K562 (cell line): ENCODE results near the gene LARP4B. TPM values are rescaled to one million over a fixed set of nuclear protein-coding genes. Genes with fewer than 3 reads are reported as not detected.

Experiments
- ATAC-seq: fragments of 200-7000 bp; cut with Tn5 transposase; 3 replicates; pipeline ENCODE4 v1.9.1; 2020; ENCODE audit warnings: moderate library complexity
- BruUV-seq: library from RNA; stranded (reverse); fragments of 400-500 nt; replicated peaks from 2 replicates; lab custom pipeline; 2021; lab: Mats Ljungman, UMichigan
- CTCF ChIA-PET: fragments of 300-600 bp; formaldehyde crosslinking; extraction: SDS; loops from one replicate; lab custom pipeline; 2021; ENCODE audit warnings: low intra/inter-chr PET ratio; lab: Yijun Ruan, JAX
- POLR2A ChIA-PET: fragments of 300-600, 350-650 bp; sonication (Branson Sonifier 250); formaldehyde crosslinking; extraction: SDS; loops from one replicate; lab custom pipeline; 2021; ENCODE audit warnings: antibody characterized with exemption, inconsistent platforms; lab: Yijun Ruan, JAX
- DNase-seq, 4 experiments: peaks; one replicate each; pipeline versions ENCODE4 v3.0.0 to v3.0.0-alpha.2; 2011 to 2018; ENCODE audit warnings: low spot score in 3 of 4, mixed read lengths in 3 of 4; ENCODE audit errors: extremely low read depth in 1 of 4
- FAIRE-seq: peaks from 2 replicates; lab custom pipeline; 2011; peaks lifted over from hg19 to GRCh38; lab: Jason Lieb, UNC
- H2AFZ ChIP-seq: 2 replicates; pipeline ENCODE4 v1.6.0; 2011; ENCODE audit warnings: low read depth, low read length, control low read depth, inconsistent platforms
- H3K27ac ChIP-seq: fragments of 200-600 bp; 3 replicates; pipeline ENCODE4 v1.8.0; 2011; ENCODE audit warnings: low read depth, mild to moderate bottlenecking, control low read depth, inconsistent platforms, low read length, moderate library complexity, mixed read lengths; ENCODE audit errors: extremely low read depth
- H3K27me3 ChIP-seq, 2 experiments: fragments of 300-600 bp in 1 of 2; 2 replicates in 1 of 2; 3 replicates in 1 of 2; pipeline versions ENCODE4 v1.6.0 to v1.8.0; 2011; ENCODE audit warnings: inconsistent platforms in 2 of 2, low read length in 2 of 2, mild to moderate bottlenecking in 1 of 2, mixed read lengths in 1 of 2, moderate library complexity in 1 of 2; ENCODE audit not compliant: control insufficient read depth in 2 of 2, insufficient read depth in 2 of 2
- H3K36me3 ChIP-seq: fragments of 300-600 bp; 3 replicates; pipeline ENCODE4 v1.8.0; 2011; ENCODE audit warnings: mild to moderate bottlenecking, low read length, inconsistent platforms; ENCODE audit not compliant: control insufficient read depth, insufficient read depth
- H3K4me1 ChIP-seq, 2 experiments: fragments of 200-600 bp in 1 of 2; replicated peaks in 1 of 2; 2 replicates in 1 of 2; 3 replicates in 1 of 2; pipeline versions ENCODE4 v1.5.1 to v1.8.0; 2011; ENCODE audit warnings: inconsistent platforms in 2 of 2, low read length in 2 of 2, mild to moderate bottlenecking in 1 of 2, mixed read lengths in 1 of 2, moderate library complexity in 1 of 2; ENCODE audit not compliant: control insufficient read depth in 2 of 2, insufficient read depth in 2 of 2
- H3K4me2 ChIP-seq: 2 replicates; pipeline ENCODE4 v1.6.1; 2011; ENCODE audit warnings: low read length, control low read depth, inconsistent platforms, mixed read lengths; ENCODE audit not compliant: insufficient read depth
- H3K4me3 ChIP-seq: fragments of 200-600 bp; sonication (generic), shearing (Covaris generic); 2 replicates; pipeline ENCODE4 v1.5.1; 2016; ENCODE audit warnings: control low read depth, inconsistent platforms
- H3K79me2 ChIP-seq: fragments of 200-600 bp; 3 replicates; pipeline ENCODE4 v1.8.0; 2011; ENCODE audit warnings: low read length, inconsistent platforms; ENCODE audit not compliant: control insufficient read depth, insufficient read depth
- H3K9ac ChIP-seq, 2 experiments: 2 replicates each; pipeline versions ENCODE4 v1.6.0 to v1.6.1; 2011; ENCODE audit warnings: low read depth in 2 of 2, low read length in 2 of 2, control low read depth in 1 of 2, inconsistent platforms in 1 of 2, mild to moderate bottlenecking in 1 of 2, mixed read lengths in 1 of 2; ENCODE audit not compliant: insufficient read depth in 1 of 2
- H3K9me1 ChIP-seq: one replicate; pipeline ENCODE4 v1.6.0; 2011; ENCODE audit warnings: inconsistent platforms, mild to moderate bottlenecking, low read length, moderate library complexity; ENCODE audit not compliant: control insufficient read depth, insufficient read depth
- H3K9me3 ChIP-seq: replicated peaks from 2 replicates; pipeline ENCODE4 v1.5.1; 2011; ENCODE audit warnings: low read depth, low read length, inconsistent platforms; ENCODE audit not compliant: control insufficient read depth, insufficient read depth
- H4K20me1 ChIP-seq: replicated peaks from 2 replicates; pipeline ENCODE4 v1.6.1; 2011; ENCODE audit warnings: low read length, inconsistent platforms, mixed read lengths; ENCODE audit not compliant: control insufficient read depth, insufficient read depth
- LCOR ChIP-seq: sonication (generic); formaldehyde crosslinking; IDR thresholded peaks from 2 replicates; pipeline ENCODE4 v1.8.0; 2022; ENCODE audit warnings: mild to moderate bottlenecking, missing genetic modification reagents
- NONO ChIP-seq, 2 experiments: fragments of 200-400 bp in 1 of 2; fragments of 450-650 bp in 1 of 2; formaldehyde crosslinking in 1 of 2; IDR thresholded peaks; 2 replicates each; pipeline ENCODE4 v1.6.1; 2017; ENCODE audit warnings: low read depth in 2 of 2, mild to moderate bottlenecking in 2 of 2, moderate library complexity in 2 of 2, low read length in 1 of 2
- VEZF1 ChIP-seq: fragments of 200-800 bp; sonication (Bioruptor generic); IDR thresholded peaks from 2 replicates; pipeline ENCODE4 v1.6.1; 2017; ENCODE audit warnings: missing genetic modification characterization, missing compliant biosample characterization
- ZNF165 ChIP-seq: fragments of 250-450 bp; sonication (Bioruptor Pico); IDR thresholded peaks from 2 replicates; pipeline ENCODE4 v1.4.0; 2020; ENCODE audit warnings: borderline replicate concordance
- WGBS: fragments of 100-300 bp; shearing (Covaris generic); methylation state at CpG from one replicate; pipeline ENCODE4 v1.1.6; 2016; ENCODE audit warnings: low coverage, mixed read lengths; ENCODE audit not compliant: insufficient coverage; ENCODE audit errors: missing lambda C conversion rate; 5-methylcytosine and 5-hydroxymethylcytosine counted together
- in situ Hi-C: fragments of 300-500 bp; cut with MboI; formaldehyde crosslinking; loops from 4 replicates; pipeline ENCODE4 v1.15.0; 2018; ENCODE audit warnings: inconsistent platforms, mixed read lengths
- intact Hi-C: fragments of 100-400 bp; cut with micrococcal nuclease; formaldehyde crosslinking; loops from 2 replicates; pipeline ENCODE4 v1.14.2; 2022
- polyA plus RNA-seq, 8 experiments: library from polyadenylated mRNA; depleted of rRNA in 4 of 8; stranded (reverse) in 5 of 8; unstranded in 3 of 8; fragments of >200 nt; fragmentation: Nextera tagmentation in 2 of 8; fragmentation: Illumina TruSeq in 1 of 8; extraction: Ambion mirVana in 2 of 8; extraction: Trizol in 1 of 8; gene quantifications; 2 replicates each; pipeline versions ENCODE4 v1.2.1 to v1.2.3, GENCODE V29; 2011 to 2014; ENCODE audit warnings: inconsistent platforms in 1 of 8, missing spikeins in 1 of 8
- total RNA-seq, 7 experiments: library from RNA; depleted of rRNA in 6 of 7; stranded (reverse); fragments of >200 nt in 6 of 7; fragmentation: Illumina TruSeq in 2 of 7; extraction: Trizol in 2 of 7; gene quantifications; 2 replicates each; pipeline versions ENCODE4 v1.2.1 to v1.2.3, GENCODE V29; 2011 to 2021; ENCODE audit warnings: low replicate concordance in 1 of 7
- TF ChIP-seq, protein P1 (sequence below): sonication (generic); formaldehyde crosslinking; IDR thresholded peaks from 2 replicates; pipeline ENCODE4 v1.8.0; 2022; ENCODE audit warnings: mild to moderate bottlenecking, missing genetic modification reagents

The LARP4B gene
- total and polyA plus RNA-seq, 9 of the 15 experiments (the other 6 are each of a cell fraction or from before 2014, with no cell fraction given), result 11.8 to 130 (median 42.6) TPM

DNA sequence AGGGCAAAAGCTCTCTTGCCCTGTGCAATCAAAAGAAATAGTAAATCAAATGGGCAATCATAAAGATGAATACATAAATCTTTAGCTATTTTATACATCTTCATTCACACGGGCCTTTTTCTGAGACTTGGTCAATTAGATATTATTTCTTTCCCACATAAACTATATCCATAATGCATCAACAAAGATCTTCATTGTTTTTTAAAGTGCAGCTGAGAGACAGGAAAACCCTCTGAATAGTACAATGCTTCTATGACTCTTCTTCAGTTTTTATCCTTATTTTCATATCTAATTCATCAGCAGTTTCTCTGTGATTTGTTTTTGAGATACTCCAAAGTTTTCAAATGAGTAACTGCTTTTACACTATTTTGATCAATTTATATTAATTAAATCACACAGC is 25.5 kb downstream of the LARP4B start:
- 31% methylated on average over 1 of the region's 1 CpG for whole genome bisulfite sequencing
- intact Hi-C loops, result no loop called here
- DNase-seq, result no peak
- Histone ChIP-seq H3K4me3 (no peak overlapping the region), H3K27ac (no peak overlapping the region), H4K20me1 (peaks cover 29% of the 10 kb centered on the region; the same call in 1 of the 2 replicates), H3K9me1 (no peaks in the 10 kb centered on the region), H3K9me3 (no peaks in the 10 kb centered on the region; the same call in 1 of the 2 replicates), H3K79me2 (peaks cover 90% of the 10 kb centered on the region), H3K27me3 (no peaks in the 10 kb centered on the region), H3K4me1 (peaks cover 0 to 5% of the 10 kb centered on the region in 2 experiments; a peak in 3 of 5 replicates), H3K4me2 (no peak overlapping the region), H3K9ac (no peak overlapping the region), H3K36me3 (peaks cover 68% of the 10 kb centered on the region), H2AFZ (no peak overlapping the region)
- CTCF ChIA-PET, result no interaction called here
- POLR2A ChIA-PET, result interaction anchor here (0.8 to 2.4 kb wide), 5 partner anchors 12 to 40 kb away, joined by 3 to 14 read pairs (median 4); no protein-coding TSS in a partner anchor
- TF ChIP-seq, protein P1, sequence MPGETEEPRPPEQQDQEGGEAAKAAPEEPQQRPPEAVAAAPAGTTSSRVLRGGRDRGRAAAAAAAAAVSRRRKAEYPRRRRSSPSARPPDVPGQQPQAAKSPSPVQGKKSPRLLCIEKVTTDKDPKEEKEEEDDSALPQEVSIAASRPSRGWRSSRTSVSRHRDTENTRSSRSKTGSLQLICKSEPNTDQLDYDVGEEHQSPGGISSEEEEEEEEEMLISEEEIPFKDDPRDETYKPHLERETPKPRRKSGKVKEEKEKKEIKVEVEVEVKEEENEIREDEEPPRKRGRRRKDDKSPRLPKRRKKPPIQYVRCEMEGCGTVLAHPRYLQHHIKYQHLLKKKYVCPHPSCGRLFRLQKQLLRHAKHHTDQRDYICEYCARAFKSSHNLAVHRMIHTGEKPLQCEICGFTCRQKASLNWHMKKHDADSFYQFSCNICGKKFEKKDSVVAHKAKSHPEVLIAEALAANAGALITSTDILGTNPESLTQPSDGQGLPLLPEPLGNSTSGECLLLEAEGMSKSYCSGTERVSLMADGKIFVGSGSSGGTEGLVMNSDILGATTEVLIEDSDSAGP (CRISPR knock-in tag), result no peak
- no peak for TF ChIP-seq ZNF165
- TF ChIP-seq NONO (IDR thresholded peaks at IDR 0.05; ENCODE audit: low read depth in 2 of 2, low read length in 1 of 2), result no peak
- TF ChIP-seq LCOR (CRISPR knock-in tag), result no peak
- no peak for TF ChIP-seq VEZF1
- in situ Hi-C loops, result no loop called here
- ATAC-seq, result no peak
- FAIRE-seq, result no peak
- no TSS peak for BruUV-seq
